Panc1 (cell line): ENCODE results near the gene HKDC1. TPM values are rescaled to one million over a fixed set of nuclear protein-coding genes. Genes with fewer than 3 reads are reported as not detected.

Source experiments
- ATAC-seq: fragments of 200-7000 bp; cut with Tn5 transposase; 2 replicates; pipeline ENCODE4 v1.9.1; 2020; ENCODE audit warnings: mild to moderate bottlenecking, moderate library complexity
- BruUV-seq: library from RNA; stranded (reverse); fragments of 400-500 nt; replicated peaks from 2 replicates; lab custom pipeline; 2021; lab: Mats Ljungman, UMichigan
- CTCF ChIA-PET: fragments of 300-600 bp; sonication (Branson Sonifier 250); formaldehyde crosslinking; loops from one replicate; lab custom pipeline; 2022; ENCODE audit warnings: antibody characterized with exemption; lab: Charles Lee
- POLR2A ChIA-PET: fragments of 300-600 bp; sonication (Branson Sonifier 250); formaldehyde crosslinking; loops from one replicate; lab custom pipeline; 2022; ENCODE audit warnings: antibody characterized with exemption; lab: Charles Lee
- DNase-seq: peaks from one replicate; pipeline ENCODE4 v3.0.0-alpha.2; 2010; ENCODE audit warnings: low read depth, low spot score
- H3K27ac ChIP-seq: 2 replicates; pipeline ENCODE4 v1.5.1; 2011; ENCODE audit warnings: mild to moderate bottlenecking, low read length, inconsistent platforms
- H3K27me3 ChIP-seq: fragments of 200-500 bp; sonication (Bioruptor generic); 2 replicates; pipeline ENCODE4 v1.6.0; 2014; ENCODE audit warnings: low read length, inconsistent platforms; ENCODE audit not compliant: control insufficient read depth, insufficient read depth
- H3K36me3 ChIP-seq: fragments of 200-500 bp; sonication (Bioruptor generic); 2 replicates; pipeline ENCODE4 v1.5.1; 2014; ENCODE audit warnings: inconsistent platforms, mild to moderate bottlenecking, low read length, moderate library complexity; ENCODE audit not compliant: control insufficient read depth, insufficient read depth
- H3K4me1 ChIP-seq: 2 replicates; pipeline ENCODE4 v1.5.1; 2011; ENCODE audit warnings: inconsistent platforms, mild to moderate bottlenecking, low read length, moderate library complexity; ENCODE audit not compliant: control insufficient read depth, insufficient read depth
- H3K4me3 ChIP-seq, 2 experiments: 2 replicates each; pipeline ENCODE4 v1.5.1; 2011 to 2012; ENCODE audit warnings: low read depth in 2 of 2, low read length in 2 of 2, mild to moderate bottlenecking in 2 of 2, inconsistent platforms in 1 of 2, moderate library complexity in 1 of 2
- H3K9me3 ChIP-seq: fragments of 200-500 bp; sonication (Bioruptor generic); 2 replicates; pipeline ENCODE4 v1.5.1; 2014; ENCODE audit warnings: low read depth, mild to moderate bottlenecking, inconsistent platforms, low read length, moderate library complexity; ENCODE audit not compliant: control insufficient read depth, insufficient read depth
- CTCF ChIP-seq: fragments of 450-650 bp; IDR thresholded peaks from 2 replicates; pipeline ENCODE4 v1.5.1; 2017; ENCODE audit warnings: mild to moderate bottlenecking
- POLR2AphosphoS5 ChIP-seq: IDR thresholded peaks from 2 replicates; pipeline ENCODE4 v1.6.1; 2012; ENCODE audit warnings: mild to moderate bottlenecking, low read depth, low read length, moderate library complexity
- SIN3A ChIP-seq: IDR thresholded peaks from 2 replicates; pipeline ENCODE4 v1.6.1; 2012; ENCODE audit warnings: low read depth, mild to moderate bottlenecking, low read length, moderate library complexity, borderline replicate concordance; ENCODE audit not compliant: insufficient read depth
- TCF7L2 ChIP-seq: IDR thresholded peaks from 2 replicates; pipeline ENCODE4 v1.6.1; 2011; ENCODE audit warnings: mild to moderate bottlenecking, low read depth, low read length, inconsistent platforms
- in situ Hi-C: cut with HindIII; loops from 2 replicates; pipeline ENCODE4 v1.10.0; 2016; ENCODE audit warnings: low sequenced_read_pairs, low pct_unique_long_range_greater_than_20kb
- intact Hi-C: fragments of 100-400 bp; cut with micrococcal nuclease; formaldehyde crosslinking; loops from one replicate; pipeline ENCODE4 v1.10.0; 2022; ENCODE audit not compliant: unreplicated experiment
- total RNA-seq: library from RNA; stranded (reverse); gene quantifications from one replicate; pipeline ENCODE4 v1.2.1, GENCODE V29; 2021; ENCODE audit not compliant: unreplicated experiment
- TF ChIP-seq, protein P1 (sequence below), 2 experiments: IDR thresholded peaks; 2 replicates each; pipeline ENCODE4 v1.6.1; 2011 to 2012; ENCODE audit warnings: low read depth in 2 of 2, control low read depth in 1 of 2, low read length in 1 of 2, mild to moderate bottlenecking in 1 of 2, moderate library complexity in 1 of 2; ENCODE audit not compliant: insufficient read depth in 1 of 2

HKDC1 gene
- total RNA-seq, 1 experiment from 2014 or later = 1.1 TPM

- intact Hi-C loops (no loop called here), in situ Hi-C loops (no loop called here)
- peaks cover 9% of the 10 kb centered on the region; the same call in 1 of the 2 replicates for H3K27me3 ChIP-seq
- ChIA-PET CTCF (no interaction called here), POLR2A (no interaction called here)
- no peak for DNase-seq
- no peaks in the 10 kb centered on the region for H3K9me3 ChIP-seq
- H3K4me1 ChIP-seq = no peaks in the 10 kb centered on the region
- no peak for TF ChIP-seq POLR2AphosphoS5
- no peak for TF ChIP-seq CTCF
- no peak for TF ChIP-seq TCF7L2
- TF ChIP-seq, protein P1, sequence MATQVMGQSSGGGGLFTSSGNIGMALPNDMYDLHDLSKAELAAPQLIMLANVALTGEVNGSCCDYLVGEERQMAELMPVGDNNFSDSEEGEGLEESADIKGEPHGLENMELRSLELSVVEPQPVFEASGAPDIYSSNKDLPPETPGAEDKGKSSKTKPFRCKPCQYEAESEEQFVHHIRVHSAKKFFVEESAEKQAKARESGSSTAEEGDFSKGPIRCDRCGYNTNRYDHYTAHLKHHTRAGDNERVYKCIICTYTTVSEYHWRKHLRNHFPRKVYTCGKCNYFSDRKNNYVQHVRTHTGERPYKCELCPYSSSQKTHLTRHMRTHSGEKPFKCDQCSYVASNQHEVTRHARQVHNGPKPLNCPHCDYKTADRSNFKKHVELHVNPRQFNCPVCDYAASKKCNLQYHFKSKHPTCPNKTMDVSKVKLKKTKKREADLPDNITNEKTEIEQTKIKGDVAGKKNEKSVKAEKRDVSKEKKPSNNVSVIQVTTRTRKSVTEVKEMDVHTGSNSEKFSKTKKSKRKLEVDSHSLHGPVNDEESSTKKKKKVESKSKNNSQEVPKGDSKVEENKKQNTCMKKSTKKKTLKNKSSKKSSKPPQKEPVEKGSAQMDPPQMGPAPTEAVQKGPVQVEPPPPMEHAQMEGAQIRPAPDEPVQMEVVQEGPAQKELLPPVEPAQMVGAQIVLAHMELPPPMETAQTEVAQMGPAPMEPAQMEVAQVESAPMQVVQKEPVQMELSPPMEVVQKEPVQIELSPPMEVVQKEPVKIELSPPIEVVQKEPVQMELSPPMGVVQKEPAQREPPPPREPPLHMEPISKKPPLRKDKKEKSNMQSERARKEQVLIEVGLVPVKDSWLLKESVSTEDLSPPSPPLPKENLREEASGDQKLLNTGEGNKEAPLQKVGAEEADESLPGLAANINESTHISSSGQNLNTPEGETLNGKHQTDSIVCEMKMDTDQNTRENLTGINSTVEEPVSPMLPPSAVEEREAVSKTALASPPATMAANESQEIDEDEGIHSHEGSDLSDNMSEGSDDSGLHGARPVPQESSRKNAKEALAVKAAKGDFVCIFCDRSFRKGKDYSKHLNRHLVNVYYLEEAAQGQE (IDR thresholded peaks at IDR 0.05; ENCODE audit: insufficient read depth in 1 of 2, low read depth in 2 of 2, low read length in 1 of 2) = no peak
- no peak for TF ChIP-seq SIN3A
- peak; percentile 62 for ATAC-seq
- no TSS peak for BruUV-seq
- no peak overlapping the region for H3K27ac ChIP-seq
- H3K4me3 ChIP-seq = no peak overlapping the region
- H3K36me3 ChIP-seq = no peaks in the 10 kb centered on the region
Measured at GRCh38 chr10:69265521-69265920, 45.4 kb downstream of the HKDC1 start.

- no peak overlapping the region for H3K4me3 ChIP-seq
- no TSS peak for BruUV-seq
- ATAC-seq = no peak
- TF ChIP-seq, protein P1 (IDR thresholded peaks at IDR 0.05; ENCODE audit: insufficient read depth in 1 of 2, low read depth in 2 of 2, low read length in 1 of 2) = no peak
- TF ChIP-seq SIN3A (no peak), CTCF (no peak), POLR2AphosphoS5 (no peak), TCF7L2 (no peak)
- H3K4me1 ChIP-seq = no peaks in the 10 kb centered on the region
- ChIA-PET POLR2A (interaction anchor here (0.7 kb wide), 1 partner anchor 12 kb away, joined by 4 read pairs; no protein-coding TSS in a partner anchor), CTCF (no interaction called here)
- H3K36me3 ChIP-seq = no peaks in the 10 kb centered on the region
- in situ Hi-C loops (no loop called here), intact Hi-C loops (no loop called here)
- H3K27me3 ChIP-seq = no peaks in the 10 kb centered on the region
- no peak for DNase-seq
- H3K9me3 ChIP-seq = no peaks in the 10 kb centered on the region
- no peak overlapping the region for H3K27ac ChIP-seq
Measured at GRCh38 chr10:69268761-69269416, 48.8 kb downstream of the HKDC1 start.
